ENCODE measurements around the gene SLC10A2. TPM values are rescaled to one million over a fixed set of nuclear protein-coding genes. Genes with fewer than 3 reads are reported as not detected.

The SLC10A2 gene
- total RNA-seq, 1 donor from 2014 or later, result not detected

DNA sequence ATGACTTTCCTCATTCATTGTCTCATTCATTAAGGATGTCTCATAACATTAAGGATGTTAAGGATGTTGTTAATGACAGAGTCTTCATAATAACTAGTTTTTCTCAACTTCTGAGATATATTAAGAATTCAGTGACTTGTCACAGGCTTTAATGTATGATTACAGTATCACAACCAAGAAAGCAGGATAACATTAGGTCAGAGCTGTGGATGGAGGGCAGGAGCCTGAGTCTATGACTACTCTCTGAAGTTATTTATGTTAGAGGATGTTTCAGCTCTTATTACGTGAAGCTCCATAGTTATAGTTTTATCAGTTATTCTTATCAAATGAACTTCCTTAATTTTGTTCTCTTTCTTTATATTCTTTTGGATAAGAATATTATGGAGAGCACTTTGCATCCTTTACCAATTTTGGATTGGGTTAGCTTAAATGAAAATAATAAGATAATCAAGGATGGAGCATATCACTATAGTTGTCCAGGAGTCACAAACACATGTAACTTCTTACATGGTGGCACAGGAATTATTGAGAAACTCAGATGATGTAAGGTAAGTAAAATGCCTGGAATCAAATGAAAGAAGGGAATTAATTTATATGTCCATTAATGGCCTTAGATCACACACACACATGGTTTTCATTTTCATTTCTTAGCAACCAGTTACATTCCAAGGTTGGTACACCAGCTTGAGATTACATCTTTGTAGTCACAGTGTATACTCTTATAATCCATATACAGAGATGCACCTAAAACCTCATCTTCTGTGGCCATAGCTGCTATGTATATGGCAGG lies 57.0 kb downstream of the SLC10A2 start:
- DNase-seq, result no peak
- Histone ChIP-seq H3K36me3 (no peaks in the 10 kb centered on the region), H3K4me3 (no peak overlapping the region), H3K9me3 (no peaks in the 10 kb centered on the region), H3K4me1 (no peaks in the 10 kb centered on the region), H3K27me3 (no peaks in the 10 kb centered on the region), H3K27ac (no peak overlapping the region)
- intact Hi-C loops (cut with DNase I), result no loop called here
- TF ChIP-seq, protein P1, sequence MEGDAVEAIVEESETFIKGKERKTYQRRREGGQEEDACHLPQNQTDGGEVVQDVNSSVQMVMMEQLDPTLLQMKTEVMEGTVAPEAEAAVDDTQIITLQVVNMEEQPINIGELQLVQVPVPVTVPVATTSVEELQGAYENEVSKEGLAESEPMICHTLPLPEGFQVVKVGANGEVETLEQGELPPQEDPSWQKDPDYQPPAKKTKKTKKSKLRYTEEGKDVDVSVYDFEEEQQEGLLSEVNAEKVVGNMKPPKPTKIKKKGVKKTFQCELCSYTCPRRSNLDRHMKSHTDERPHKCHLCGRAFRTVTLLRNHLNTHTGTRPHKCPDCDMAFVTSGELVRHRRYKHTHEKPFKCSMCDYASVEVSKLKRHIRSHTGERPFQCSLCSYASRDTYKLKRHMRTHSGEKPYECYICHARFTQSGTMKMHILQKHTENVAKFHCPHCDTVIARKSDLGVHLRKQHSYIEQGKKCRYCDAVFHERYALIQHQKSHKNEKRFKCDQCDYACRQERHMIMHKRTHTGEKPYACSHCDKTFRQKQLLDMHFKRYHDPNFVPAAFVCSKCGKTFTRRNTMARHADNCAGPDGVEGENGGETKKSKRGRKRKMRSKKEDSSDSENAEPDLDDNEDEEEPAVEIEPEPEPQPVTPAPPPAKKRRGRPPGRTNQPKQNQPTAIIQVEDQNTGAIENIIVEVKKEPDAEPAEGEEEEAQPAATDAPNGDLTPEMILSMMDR (IDR thresholded peaks at IDR 0.05), result no peak
- no peak for ATAC-seq

GRCh38 chr13:103007427-103007762 lies 58.8 kb downstream of the SLC10A2 start:
- Histone ChIP-seq H3K4me1 (no peaks in the 10 kb centered on the region), H3K36me3 (no peaks in the 10 kb centered on the region), H3K9me3 (no peaks in the 10 kb centered on the region), H3K27ac (no peak overlapping the region), H3K27me3 (no peaks in the 10 kb centered on the region), H3K4me3 (no peak overlapping the region)
- ATAC-seq (no peak), DNase-seq (no peak)
- TF ChIP-seq, protein P1 (IDR thresholded peaks at IDR 0.05), result no peak
- intact Hi-C loops (cut with DNase I), result no loop called here

DNA sequence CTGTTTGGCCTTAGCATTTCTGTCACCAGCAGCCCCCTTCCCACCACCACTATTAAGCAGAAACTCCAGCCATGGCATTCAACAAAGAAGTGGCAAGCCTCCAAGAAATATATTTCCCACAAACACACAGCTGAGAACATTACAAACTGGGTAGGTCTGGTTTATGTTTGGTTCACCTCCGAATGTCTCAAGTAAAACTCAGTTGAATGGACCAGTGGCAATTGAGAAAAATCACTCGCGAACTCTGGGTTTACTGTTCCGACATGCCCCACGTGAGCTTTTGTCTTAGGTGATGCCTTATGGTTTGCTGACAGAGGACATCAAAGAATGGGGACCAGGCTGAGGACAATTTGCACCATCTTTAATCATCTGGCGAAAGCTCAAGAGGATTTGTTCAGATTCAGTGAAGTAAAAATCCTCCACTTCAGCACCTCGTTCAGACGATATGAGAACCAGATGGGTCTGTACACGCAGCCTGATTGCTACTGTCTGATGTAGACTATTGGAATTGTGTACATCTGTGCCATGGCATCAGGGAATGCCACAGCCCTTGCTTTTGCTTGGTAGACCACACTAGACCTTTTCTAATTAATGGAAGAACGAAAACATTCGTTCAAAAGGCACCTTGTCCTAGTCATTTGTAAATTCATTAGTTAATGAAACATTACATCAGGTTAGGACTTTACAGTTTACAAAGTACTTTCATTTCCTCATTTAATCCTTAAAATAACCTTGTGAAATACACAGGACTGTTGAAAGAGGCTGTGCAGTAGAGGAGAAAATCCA lies 59.4 kb downstream of the SLC10A2 start:
- H3K27me3 ChIP-seq, result no peaks in the 10 kb centered on the region
- ATAC-seq, result no peak
- no peaks in the 10 kb centered on the region for H3K9me3 ChIP-seq
- H3K27ac ChIP-seq, result no peak overlapping the region
- H3K4me3 ChIP-seq, result no peak overlapping the region
- TF ChIP-seq, protein P1 (IDR thresholded peaks at IDR 0.05), result no peak
- intact Hi-C loops (cut with DNase I), result no loop called here
- no peaks in the 10 kb centered on the region for H3K4me1 ChIP-seq
- no peak for DNase-seq
- no peaks in the 10 kb centered on the region for H3K36me3 ChIP-seq

- no peak for ATAC-seq
- no peaks in the 10 kb centered on the region for H3K4me1 ChIP-seq
- no peak overlapping the region for H3K4me3 ChIP-seq
- H3K36me3 ChIP-seq, result no peaks in the 10 kb centered on the region
- TF ChIP-seq, protein P1 (IDR thresholded peaks at IDR 0.05), result no peak
- DNase-seq, result no peak
- no peaks in the 10 kb centered on the region for H3K9me3 ChIP-seq
- no peaks in the 10 kb centered on the region for H3K27me3 ChIP-seq
- H3K27ac ChIP-seq, result no peak overlapping the region
- intact Hi-C loops (cut with DNase I), result no loop called here
Measured at GRCh38 chr13:103004661-103005345, 61.4 kb downstream of the SLC10A2 start.

GRCh38 chr13:103003631-103004030 lies 62.6 kb downstream of the SLC10A2 start:
- H3K27ac ChIP-seq, result no peak overlapping the region
- H3K36me3 ChIP-seq, result no peaks in the 10 kb centered on the region
- intact Hi-C loops (cut with DNase I), result no loop called here
- DNase-seq (no peak), ATAC-seq (no peak)
- H3K4me3 ChIP-seq, result no peak overlapping the region
- H3K4me1 ChIP-seq, result no peaks in the 10 kb centered on the region
- TF ChIP-seq, protein P1 (IDR thresholded peaks at IDR 0.05), result no peak
- H3K27me3 ChIP-seq, result no peaks in the 10 kb centered on the region
- no peaks in the 10 kb centered on the region for H3K9me3 ChIP-seq
